ENCODE data around the gene STK32B. TPM values are rescaled to one million over a fixed set of nuclear protein-coding genes. Genes with fewer than 3 reads are reported as not detected.

The STK32B gene
- total RNA-seq, 1 donor from 2014 or later, result 3.5 TPM

- DNase-seq (ENCODE audit: low read depth, low spot score), result no peak
- peaks cover 3% of the 10 kb centered on the region for H3K27me3 Mint-ChIP-seq (ENCODE audit: low read depth)
- no peak for TF ChIP-seq CTCF (conservative IDR thresholded peaks at IDR 0.05)
- H3K27ac Mint-ChIP-seq (ENCODE audit: unreplicated experiment), result no peak overlapping the region
- H3K9me3 Mint-ChIP-seq, result no peaks in the 10 kb centered on the region
- peaks cover 8% of the 10 kb centered on the region for H3K4me1 Mint-ChIP-seq
- H3K36me3 Mint-ChIP-seq (ENCODE audit: low read depth), result no peaks in the 10 kb centered on the region
- no peak overlapping the region for H3K4me3 Mint-ChIP-seq
Observed at GRCh38 chr4:5030221-5030620, 21.1 kb upstream of the STK32B start.

GRCh38 chr4:5030927-5031326 lies 20.4 kb upstream of the STK32B start:
- H3K27ac Mint-ChIP-seq (ENCODE audit: unreplicated experiment), result no peak overlapping the region
- TF ChIP-seq CTCF (conservative IDR thresholded peaks at IDR 0.05), result no peak
- peaks cover 9% of the 10 kb centered on the region for H3K4me1 Mint-ChIP-seq
- H3K4me3 Mint-ChIP-seq, result no peak overlapping the region
- H3K27me3 Mint-ChIP-seq (ENCODE audit: low read depth), result peaks cover under 1% of the 10 kb centered on the region
- H3K9me3 Mint-ChIP-seq, result no peaks in the 10 kb centered on the region
- DNase-seq (ENCODE audit: low read depth, low spot score), result no peak
- H3K36me3 Mint-ChIP-seq (ENCODE audit: low read depth), result no peaks in the 10 kb centered on the region

- Mint-ChIP-seq H3K4me1 (peaks cover 12% of the 10 kb centered on the region), H3K9me3 (no peaks in the 10 kb centered on the region), H3K4me3 (no peak overlapping the region), H3K36me3 (ENCODE audit: low read depth) (no peaks in the 10 kb centered on the region), H3K27me3 (ENCODE audit: low read depth) (no peaks in the 10 kb centered on the region), H3K27ac (ENCODE audit: unreplicated experiment) (no peak overlapping the region)
- DNase-seq (ENCODE audit: low read depth, low spot score), result no peak
- no peak for TF ChIP-seq CTCF (conservative IDR thresholded peaks at IDR 0.05)
Observed at GRCh38 chr4:5032813-5033212, 18.5 kb upstream of the STK32B start.

- Mint-ChIP-seq H3K4me1 (peaks cover 12% of the 10 kb centered on the region), H3K27ac (ENCODE audit: unreplicated experiment) (no peak overlapping the region), H3K36me3 (ENCODE audit: low read depth) (no peaks in the 10 kb centered on the region), H3K9me3 (no peaks in the 10 kb centered on the region), H3K27me3 (ENCODE audit: low read depth) (no peaks in the 10 kb centered on the region), H3K4me3 (no peak overlapping the region)
- no peak for TF ChIP-seq CTCF (conservative IDR thresholded peaks at IDR 0.05)
- DNase-seq (ENCODE audit: low read depth, low spot score), result no peak
Observed at GRCh38 chr4:5033281-5033841, 17.9 kb upstream of the STK32B start.

- no peaks in the 10 kb centered on the region for H3K27me3 Mint-ChIP-seq (ENCODE audit: low read depth)
- no peak for TF ChIP-seq CTCF (conservative IDR thresholded peaks at IDR 0.05)
- DNase-seq (ENCODE audit: low read depth, low spot score), result no peak
- H3K27ac Mint-ChIP-seq (ENCODE audit: unreplicated experiment), result no peak overlapping the region
- H3K4me3 Mint-ChIP-seq, result no peak overlapping the region
- H3K9me3 Mint-ChIP-seq, result no peaks in the 10 kb centered on the region
- H3K4me1 Mint-ChIP-seq, result peaks cover 12% of the 10 kb centered on the region
- H3K36me3 Mint-ChIP-seq (ENCODE audit: low read depth), result no peaks in the 10 kb centered on the region
Observed at GRCh38 chr4:5034206-5034605, 17.1 kb upstream of the STK32B start.

Data from neural crest cell (in vitro differentiated cells).